Breast epithelium (tissue), 3 donors: ENCODE measurements around the gene ZNF225.
"Not testable (repeated sequence)": the region's sequence is repeated elsewhere in the genome, so short reads cannot be mapped to it uniquely, and the experiment has no call there.

Experiments used
- POLR2A ChIP-seq: fragments of 450-650 bp; IDR thresholded peaks from one replicate; pipeline ENCODE4 v1.6.1; 2016; ENCODE audit warnings: antibody characterized with exemption, mild to moderate bottlenecking, moderate library complexity
- TF ChIP-seq, protein P1 (sequence below), 3 donors: fragments of 450-650 bp; IDR thresholded peaks; one replicate each; pipeline ENCODE4 v1.5.1; 2016 to 2017; ENCODE audit warnings: antibody characterized with exemption in 3 of 3, mild to moderate bottlenecking in 3 of 3, moderate library complexity in 3 of 3

GRCh38 chr19:44170660-44171059 is 57.5 kb downstream of the ZNF225 start:
- not testable (repeated sequence) for TF ChIP-seq POLR2A
- TF ChIP-seq, protein P1, sequence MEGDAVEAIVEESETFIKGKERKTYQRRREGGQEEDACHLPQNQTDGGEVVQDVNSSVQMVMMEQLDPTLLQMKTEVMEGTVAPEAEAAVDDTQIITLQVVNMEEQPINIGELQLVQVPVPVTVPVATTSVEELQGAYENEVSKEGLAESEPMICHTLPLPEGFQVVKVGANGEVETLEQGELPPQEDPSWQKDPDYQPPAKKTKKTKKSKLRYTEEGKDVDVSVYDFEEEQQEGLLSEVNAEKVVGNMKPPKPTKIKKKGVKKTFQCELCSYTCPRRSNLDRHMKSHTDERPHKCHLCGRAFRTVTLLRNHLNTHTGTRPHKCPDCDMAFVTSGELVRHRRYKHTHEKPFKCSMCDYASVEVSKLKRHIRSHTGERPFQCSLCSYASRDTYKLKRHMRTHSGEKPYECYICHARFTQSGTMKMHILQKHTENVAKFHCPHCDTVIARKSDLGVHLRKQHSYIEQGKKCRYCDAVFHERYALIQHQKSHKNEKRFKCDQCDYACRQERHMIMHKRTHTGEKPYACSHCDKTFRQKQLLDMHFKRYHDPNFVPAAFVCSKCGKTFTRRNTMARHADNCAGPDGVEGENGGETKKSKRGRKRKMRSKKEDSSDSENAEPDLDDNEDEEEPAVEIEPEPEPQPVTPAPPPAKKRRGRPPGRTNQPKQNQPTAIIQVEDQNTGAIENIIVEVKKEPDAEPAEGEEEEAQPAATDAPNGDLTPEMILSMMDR (IDR thresholded peaks at IDR 0.05), result not testable (repeated sequence)
